GM23248 (cell line): ENCODE measurements around the gene DIRAS3.

Experiments
- EZH2 ChIP-seq: fragments of 200-600 bp; sonication (generic); IDR thresholded peaks from 2 replicates; pipeline ENCODE4 v1.6.1; 2018; ENCODE audit warnings: antibody characterized with exemption, mild to moderate bottlenecking; ENCODE audit not compliant: insufficient read depth, poor library complexity, severe bottlenecking
- EZH2phosphoT487 ChIP-seq: fragments of 200-600 bp; sonication (generic); IDR thresholded peaks from 2 replicates; pipeline ENCODE4 v1.6.1; 2018; ENCODE audit warnings: antibody characterized with exemption, moderate library complexity, mild to moderate bottlenecking, low read depth; ENCODE audit not compliant: insufficient read depth

DNA sequence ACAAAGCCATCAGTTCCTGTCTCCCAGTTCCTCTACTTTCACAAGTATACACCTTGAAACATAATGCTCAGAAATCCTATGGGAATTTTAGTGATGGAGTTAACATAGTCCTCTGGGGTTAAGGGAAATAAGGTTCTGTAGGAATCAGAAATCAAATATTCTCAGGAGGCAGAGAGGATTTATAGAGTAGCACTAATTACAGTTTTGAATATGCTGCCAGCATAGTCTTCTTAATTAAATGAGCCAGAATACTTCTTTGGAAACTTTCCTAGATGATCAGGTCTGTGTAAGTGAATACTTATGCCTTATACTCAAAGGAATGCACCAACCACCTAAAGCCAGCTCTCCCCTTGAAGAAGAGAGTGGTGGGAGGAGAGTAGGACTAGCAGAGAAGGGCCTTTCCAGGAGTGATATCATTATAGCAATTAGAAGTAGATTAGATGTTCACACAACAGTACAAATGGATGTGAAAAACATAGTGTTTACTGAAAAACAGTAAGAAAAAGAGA is 31.4 kb upstream of the DIRAS3 start:
- TF ChIP-seq EZH2 (no peak), EZH2phosphoT487 (no peak)
